ENCODE data around the gene SHISA5. TPM values are rescaled to one million over a fixed set of nuclear protein-coding genes. Genes with fewer than 3 reads are reported as not detected.
"Not testable (repeated sequence)": the region's sequence is repeated elsewhere in the genome, so short reads cannot be mapped to it uniquely, and the experiment has no call there.

SHISA5 gene
- total and polyA plus RNA-seq, 2 donors from 2014 or later: 157 to 214 TPM

DNA sequence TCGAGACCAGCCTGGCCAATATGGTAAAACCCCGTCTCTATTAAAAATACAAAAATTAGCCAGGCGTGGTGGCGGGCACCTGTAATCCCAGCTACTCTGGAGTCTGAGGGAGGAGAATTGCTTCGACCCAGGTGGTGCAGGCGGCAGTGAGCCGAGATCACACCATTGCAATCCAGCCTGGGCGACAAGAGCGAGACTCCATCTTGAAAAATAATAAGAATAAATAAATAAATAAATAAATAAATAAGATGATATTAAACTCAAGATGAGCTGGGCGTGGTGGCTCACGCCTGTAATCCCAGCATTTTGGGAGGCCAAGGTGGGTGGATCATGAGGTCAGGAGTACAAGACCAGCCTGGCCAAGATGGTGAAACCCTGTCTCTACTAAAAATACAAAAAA lies 23.1 kb downstream of the SHISA5 start:
- H3K27ac ChIP-seq (ENCODE audit: low read depth in 2 of 2, low read length in 2 of 2); H3K4me3 ChIP-seq (ENCODE audit: low read length in 3 of 3); H3K9ac ChIP-seq (ENCODE audit: low read length in 3 of 3); H3K9me3 ChIP-seq (ENCODE audit: control insufficient read depth in 2 of 3, insufficient read depth in 1 of 3, low read length in 3 of 3); H3K4me1 ChIP-seq (ENCODE audit: control insufficient read depth in 2 of 3, insufficient read depth in 2 of 3, low read depth in 1 of 3, low read length in 3 of 3); H3K36me3 ChIP-seq (ENCODE audit: control insufficient read depth in 2 of 3, insufficient read depth in 3 of 3, low read length in 3 of 3); intact Hi-C loops (cut with DNase I); FAIRE-seq; H3K27me3 ChIP-seq (ENCODE audit: control insufficient read depth, insufficient read depth, low read length): not testable (repeated sequence)
- DNase-seq: peak in 1 of 5 donors; percentile 7

DNA sequence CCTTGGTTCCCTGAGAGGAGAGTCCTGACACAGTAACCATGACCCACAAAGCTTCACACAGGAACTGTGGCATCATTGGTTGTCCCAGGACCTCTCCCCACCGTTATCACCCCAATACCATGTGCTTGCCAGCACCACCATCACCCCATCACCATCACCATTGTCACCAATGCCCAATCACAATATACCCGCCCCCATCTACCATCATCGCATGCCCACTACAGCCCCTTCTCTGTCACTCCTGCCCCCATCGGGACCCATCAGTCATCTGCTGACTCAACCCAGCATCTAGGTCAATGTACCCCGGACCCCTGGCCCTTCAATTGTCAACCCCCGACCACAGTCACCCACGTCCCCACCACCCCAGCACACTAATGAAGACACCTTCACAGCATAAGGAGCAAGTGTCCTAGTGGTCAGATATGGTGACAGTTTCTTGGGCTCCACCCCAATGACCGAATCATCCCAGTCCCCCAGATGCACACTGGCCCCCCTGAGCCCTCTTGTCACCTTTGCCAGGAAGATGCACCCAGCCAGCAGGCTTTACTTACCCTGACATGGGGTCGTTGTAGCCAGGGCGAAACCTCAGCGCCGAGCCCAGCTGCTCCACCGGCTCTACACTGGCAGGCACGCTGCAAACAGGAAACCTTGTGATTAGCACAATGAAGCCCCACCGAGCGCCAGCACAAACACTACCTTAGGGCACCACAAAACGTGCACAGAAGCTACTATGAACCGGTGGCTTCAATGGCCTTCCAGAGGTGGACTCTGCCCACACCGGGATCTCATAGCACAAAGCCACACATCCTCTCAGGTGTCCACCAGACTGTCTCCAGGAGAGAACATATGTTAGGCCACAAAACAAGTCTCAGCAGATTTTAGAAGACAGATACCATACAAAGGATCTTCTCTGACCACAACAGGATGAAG lies 25.1 kb downstream of the SHISA5 start:
- TF ChIP-seq, protein P1, sequence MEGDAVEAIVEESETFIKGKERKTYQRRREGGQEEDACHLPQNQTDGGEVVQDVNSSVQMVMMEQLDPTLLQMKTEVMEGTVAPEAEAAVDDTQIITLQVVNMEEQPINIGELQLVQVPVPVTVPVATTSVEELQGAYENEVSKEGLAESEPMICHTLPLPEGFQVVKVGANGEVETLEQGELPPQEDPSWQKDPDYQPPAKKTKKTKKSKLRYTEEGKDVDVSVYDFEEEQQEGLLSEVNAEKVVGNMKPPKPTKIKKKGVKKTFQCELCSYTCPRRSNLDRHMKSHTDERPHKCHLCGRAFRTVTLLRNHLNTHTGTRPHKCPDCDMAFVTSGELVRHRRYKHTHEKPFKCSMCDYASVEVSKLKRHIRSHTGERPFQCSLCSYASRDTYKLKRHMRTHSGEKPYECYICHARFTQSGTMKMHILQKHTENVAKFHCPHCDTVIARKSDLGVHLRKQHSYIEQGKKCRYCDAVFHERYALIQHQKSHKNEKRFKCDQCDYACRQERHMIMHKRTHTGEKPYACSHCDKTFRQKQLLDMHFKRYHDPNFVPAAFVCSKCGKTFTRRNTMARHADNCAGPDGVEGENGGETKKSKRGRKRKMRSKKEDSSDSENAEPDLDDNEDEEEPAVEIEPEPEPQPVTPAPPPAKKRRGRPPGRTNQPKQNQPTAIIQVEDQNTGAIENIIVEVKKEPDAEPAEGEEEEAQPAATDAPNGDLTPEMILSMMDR (IDR thresholded peaks at IDR 0.05; ENCODE audit: borderline replicate concordance, extremely low read depth, insufficient read depth): no peak
- intact Hi-C loops (cut with DNase I): no loop called here
- DNase-seq (peak in 1 of 5 donors; percentile 73), FAIRE-seq (no peak)
- no peak overlapping the region for H3K27ac ChIP-seq (ENCODE audit: low read depth in 2 of 2, low read length in 2 of 2)
- no peaks in the 10 kb centered on the region for H3K4me1 ChIP-seq (ENCODE audit: control insufficient read depth in 2 of 3, insufficient read depth in 2 of 3, low read depth in 1 of 3, low read length in 3 of 3)
- no peaks in the 10 kb centered on the region for H3K9me3 ChIP-seq (ENCODE audit: control insufficient read depth in 2 of 3, insufficient read depth in 1 of 3, low read length in 3 of 3)
- H3K4me3 ChIP-seq (ENCODE audit: low read length in 3 of 3): no peak overlapping the region
- no peak overlapping the region for H3K9ac ChIP-seq (ENCODE audit: low read length in 3 of 3)
- no peaks in the 10 kb centered on the region for H3K27me3 ChIP-seq (ENCODE audit: control insufficient read depth, insufficient read depth, low read length)
- H3K36me3 ChIP-seq (ENCODE audit: control insufficient read depth in 2 of 3, insufficient read depth in 3 of 3, low read length in 3 of 3): no peaks in the 10 kb centered on the region

DNA sequence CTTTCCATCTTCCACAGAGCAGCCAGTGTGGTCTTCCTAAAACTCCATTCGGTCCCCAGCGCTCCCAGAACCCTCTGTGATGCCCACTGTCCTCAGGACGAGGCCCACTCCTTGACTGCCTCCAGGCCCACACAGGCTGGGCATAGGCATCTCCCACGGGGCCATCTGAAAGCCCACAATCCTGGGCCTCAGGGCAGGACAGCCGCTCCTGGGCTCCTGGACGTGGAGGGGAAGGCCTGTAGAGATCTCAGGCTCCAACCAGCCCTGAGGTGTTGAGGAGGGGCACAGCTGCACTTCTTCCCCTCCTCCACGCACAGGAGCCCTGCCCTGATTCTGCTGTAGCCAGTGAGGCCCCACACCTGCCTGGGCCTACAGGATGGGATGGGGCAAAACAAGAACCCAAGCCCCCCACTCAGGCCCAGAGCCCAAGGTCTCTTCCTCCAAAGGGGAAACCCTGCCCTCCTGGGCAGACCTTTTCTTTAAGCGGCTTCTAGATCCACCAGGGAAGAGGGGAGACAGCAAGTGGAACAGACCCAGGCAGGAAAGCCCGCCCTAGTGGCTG lies 25.9 kb downstream of the SHISA5 start:
- DNase-seq: peak in 1 of 5 donors; percentile 54
- no peak overlapping the region for H3K27ac ChIP-seq (ENCODE audit: low read depth in 2 of 2, low read length in 2 of 2)
- TF ChIP-seq, protein P1 (IDR thresholded peaks at IDR 0.05; ENCODE audit: borderline replicate concordance, extremely low read depth, insufficient read depth): no peak
- peaks cover 0 to 4% (median 0%) of the 10 kb centered on the region in 3 donors for H3K4me1 ChIP-seq (ENCODE audit: control insufficient read depth in 2 of 3, insufficient read depth in 2 of 3, low read depth in 1 of 3, low read length in 3 of 3)
- H3K9ac ChIP-seq (ENCODE audit: low read length in 3 of 3): no peak overlapping the region
- no peaks in the 10 kb centered on the region for H3K36me3 ChIP-seq (ENCODE audit: control insufficient read depth in 2 of 3, insufficient read depth in 3 of 3, low read length in 3 of 3)
- H3K4me3 ChIP-seq (ENCODE audit: low read length in 3 of 3): no peak overlapping the region
- H3K27me3 ChIP-seq (ENCODE audit: control insufficient read depth, insufficient read depth, low read length): no peaks in the 10 kb centered on the region
- no peak for FAIRE-seq
- H3K9me3 ChIP-seq (ENCODE audit: control insufficient read depth in 2 of 3, insufficient read depth in 1 of 3, low read length in 3 of 3): no peaks in the 10 kb centered on the region
- intact Hi-C loops (cut with DNase I): no loop called here

DNA sequence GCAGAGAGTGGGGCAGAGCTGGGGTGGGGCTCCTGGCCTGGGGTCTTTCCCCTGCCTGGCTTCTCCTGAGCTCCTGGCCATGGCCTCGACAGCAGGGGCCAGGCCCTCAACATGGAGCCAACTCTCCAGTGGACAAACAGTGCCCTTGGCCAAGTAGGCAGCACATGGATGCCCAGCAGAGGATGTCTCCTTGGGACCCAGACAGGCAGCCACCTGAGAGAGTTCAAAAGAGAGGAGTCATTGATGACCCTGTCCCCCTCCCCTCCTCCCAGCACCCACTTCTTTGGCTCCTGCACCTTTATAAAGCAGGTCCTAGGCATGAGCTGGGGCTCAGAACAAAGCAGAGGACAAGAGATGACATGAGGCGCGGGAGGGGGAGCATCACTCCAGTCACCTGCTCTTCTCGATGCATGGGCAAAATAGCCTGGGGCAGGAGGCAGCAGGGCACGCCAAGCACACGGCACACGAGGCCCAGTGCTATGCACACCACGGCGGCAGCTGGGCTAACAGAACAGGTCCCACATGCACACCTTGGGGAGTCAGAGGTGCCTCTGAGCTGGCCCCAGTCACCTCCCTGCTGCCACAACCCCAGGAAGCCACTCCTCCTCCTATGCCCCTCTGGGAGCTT lies 27.4 kb downstream of the SHISA5 start:
- H3K4me1 ChIP-seq (ENCODE audit: control insufficient read depth in 2 of 3, insufficient read depth in 2 of 3, low read depth in 1 of 3, low read length in 3 of 3): peaks cover 0 to 4% (median 0%) of the 10 kb centered on the region in 3 donors
- no peak for FAIRE-seq
- no peaks in the 10 kb centered on the region for H3K36me3 ChIP-seq (ENCODE audit: control insufficient read depth in 2 of 3, insufficient read depth in 3 of 3, low read length in 3 of 3)

More for the DNA sequence above, 27.4 kb downstream of the SHISA5 start:
- Histone ChIP-seq H3K27ac (ENCODE audit: low read depth in 2 of 2, low read length in 2 of 2) (no peak overlapping the region), H3K9ac (ENCODE audit: low read length in 3 of 3) (no peak overlapping the region), H3K4me3 (ENCODE audit: low read length in 3 of 3) (no peak overlapping the region), H3K9me3 (ENCODE audit: control insufficient read depth in 2 of 3, insufficient read depth in 1 of 3, low read length in 3 of 3) (no peaks in the 10 kb centered on the region), H3K27me3 (ENCODE audit: control insufficient read depth, insufficient read depth, low read length) (no peaks in the 10 kb centered on the region)
- TF ChIP-seq, protein P1 (IDR thresholded peaks at IDR 0.05; ENCODE audit: borderline replicate concordance, extremely low read depth, insufficient read depth): no peak
- peak in 1 of 5 donors; percentile 44 for DNase-seq
- intact Hi-C loops (cut with DNase I): no loop called here
